ENCODE data around the gene MINDY2.

DNA sequence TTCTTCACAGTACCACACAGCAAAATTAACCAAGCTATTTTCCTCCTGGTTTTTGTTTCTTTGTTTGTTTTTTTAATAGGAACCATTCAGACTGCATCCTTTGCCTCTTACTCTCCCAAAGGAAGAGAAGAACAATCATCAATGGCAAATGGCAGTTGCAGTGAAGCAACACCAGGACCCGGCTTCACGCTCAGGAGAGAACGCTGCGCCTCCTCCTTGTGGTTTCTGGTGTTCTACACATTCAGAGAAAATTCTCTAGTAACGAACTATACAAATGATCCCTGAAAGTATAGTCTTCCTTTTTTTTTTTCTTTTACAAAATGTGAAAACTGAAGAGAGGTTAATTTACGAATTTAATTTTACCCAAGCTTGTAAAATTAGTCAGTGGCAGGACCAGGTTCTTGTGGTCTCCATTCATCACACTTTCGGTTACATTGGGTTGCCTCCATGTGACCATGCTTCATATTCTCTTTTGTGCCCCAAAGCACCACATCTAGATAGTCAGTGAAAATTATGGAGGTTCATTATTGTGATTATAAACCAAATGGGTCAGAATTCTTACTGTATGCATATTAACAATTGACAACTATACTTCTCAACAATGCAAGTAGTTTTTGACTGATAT is 10.6 kb upstream of the MINDY2 start:
- TF ChIP-seq, protein P1, sequence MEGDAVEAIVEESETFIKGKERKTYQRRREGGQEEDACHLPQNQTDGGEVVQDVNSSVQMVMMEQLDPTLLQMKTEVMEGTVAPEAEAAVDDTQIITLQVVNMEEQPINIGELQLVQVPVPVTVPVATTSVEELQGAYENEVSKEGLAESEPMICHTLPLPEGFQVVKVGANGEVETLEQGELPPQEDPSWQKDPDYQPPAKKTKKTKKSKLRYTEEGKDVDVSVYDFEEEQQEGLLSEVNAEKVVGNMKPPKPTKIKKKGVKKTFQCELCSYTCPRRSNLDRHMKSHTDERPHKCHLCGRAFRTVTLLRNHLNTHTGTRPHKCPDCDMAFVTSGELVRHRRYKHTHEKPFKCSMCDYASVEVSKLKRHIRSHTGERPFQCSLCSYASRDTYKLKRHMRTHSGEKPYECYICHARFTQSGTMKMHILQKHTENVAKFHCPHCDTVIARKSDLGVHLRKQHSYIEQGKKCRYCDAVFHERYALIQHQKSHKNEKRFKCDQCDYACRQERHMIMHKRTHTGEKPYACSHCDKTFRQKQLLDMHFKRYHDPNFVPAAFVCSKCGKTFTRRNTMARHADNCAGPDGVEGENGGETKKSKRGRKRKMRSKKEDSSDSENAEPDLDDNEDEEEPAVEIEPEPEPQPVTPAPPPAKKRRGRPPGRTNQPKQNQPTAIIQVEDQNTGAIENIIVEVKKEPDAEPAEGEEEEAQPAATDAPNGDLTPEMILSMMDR (optimal IDR thresholded peaks at IDR 0.05 in 1 of 3, IDR thresholded peaks at IDR 0.05 in 1 of 3, conservative IDR thresholded peaks at IDR 0.05 in 1 of 3; ENCODE audit: extremely low read depth in 1 of 3, insufficient read depth in 2 of 3, low read length in 3 of 3), result no peak
- no peak for TF ChIP-seq EZH2 (IDR thresholded peaks at IDR 0.05; ENCODE audit: low read length)

All from keratinocyte (primary cell).